CD4-positive, alpha-beta T cell treated with Interleukin-21 for 1 hour (primary cell): ENCODE results near the gene TCP11X1.
"Not testable (repeated sequence)": the region's sequence is repeated elsewhere in the genome, so short reads cannot be mapped to it uniquely, and the experiment has no call there.

Experiments
- DNase-seq: peaks from one replicate; pipeline ENCODE4 v3.0.0-alpha.2; 2020

TCP11X1 gene

DNA sequence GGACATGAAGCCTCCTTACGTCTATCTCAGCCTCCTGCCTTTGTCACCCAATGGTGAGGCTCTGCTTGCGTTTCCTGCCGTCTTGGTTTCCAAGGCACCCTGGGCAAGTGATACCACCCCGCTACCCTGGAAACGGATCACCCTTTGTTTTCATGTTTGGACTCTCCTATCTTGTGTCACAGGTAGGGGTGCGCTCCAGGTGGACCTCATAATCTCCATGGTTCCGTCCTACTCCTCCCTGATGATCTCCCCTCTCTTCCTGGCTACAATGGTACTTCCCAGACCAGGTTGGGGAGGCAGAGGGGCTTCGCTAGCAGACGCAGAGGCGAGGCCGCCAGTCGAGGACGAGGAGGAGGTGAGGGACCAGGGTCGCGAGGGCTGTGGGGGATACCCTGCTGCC, at the start of gene TCP11X1:
Gene TCP11X1, plus strand, starts transcription at position 316 of the 400 bp plus-strand sequence.
- not testable (repeated sequence) for DNase-seq

DNA sequence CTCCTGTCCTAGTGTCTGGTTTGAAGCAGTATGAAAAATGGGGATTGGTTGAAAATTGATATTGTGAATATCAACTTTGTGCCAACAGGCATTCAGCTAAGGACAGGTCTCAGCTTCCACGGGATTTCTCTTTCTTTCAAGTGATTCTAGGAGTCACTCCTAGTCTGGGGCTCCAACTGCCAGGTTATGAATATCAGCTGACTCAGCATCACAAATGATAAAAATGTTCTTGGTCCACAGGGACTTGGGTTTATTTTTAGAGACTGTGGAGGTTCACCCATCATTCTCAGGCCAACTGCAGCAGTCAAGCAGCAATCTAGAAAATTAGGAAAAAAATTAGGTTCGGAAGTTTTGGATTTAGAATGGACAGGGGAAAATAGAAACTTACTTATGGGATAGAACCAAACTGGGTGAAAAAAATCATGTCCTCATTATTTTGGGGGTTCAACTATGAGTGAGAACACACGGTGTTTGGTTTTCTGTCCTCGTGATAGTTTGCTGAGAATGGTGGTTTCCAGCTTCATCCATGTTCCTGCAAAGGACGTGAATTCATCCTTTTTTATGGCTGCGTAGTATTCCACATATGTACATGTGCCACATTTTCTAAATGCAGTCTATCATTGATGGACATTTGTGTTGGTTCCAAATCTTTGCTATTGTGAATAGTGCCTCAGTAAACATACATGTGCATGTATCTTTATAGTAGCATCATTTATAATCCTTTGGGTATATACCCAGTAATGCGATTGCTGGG, 29.0 kb upstream of the TCP11X1 start:
- DNase-seq = no peak

DNA sequence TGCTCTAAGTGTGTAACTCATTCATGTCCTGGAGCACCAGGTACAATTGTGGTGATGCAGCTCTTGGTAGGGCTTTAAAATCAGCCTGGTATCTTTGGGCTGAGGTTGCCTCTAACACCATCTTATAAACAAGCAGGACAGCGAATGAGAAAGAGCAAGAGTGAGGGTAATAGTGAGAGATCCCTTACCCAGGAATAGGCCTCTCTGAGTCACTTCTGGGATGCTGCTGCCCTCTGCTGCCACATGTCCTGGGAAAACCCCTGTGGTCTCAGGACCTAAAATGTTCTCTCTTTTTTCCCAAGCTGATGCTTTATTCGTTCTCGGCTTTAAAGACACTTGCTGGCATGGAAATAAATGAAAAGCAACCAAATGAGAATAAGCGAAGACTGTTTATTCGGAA, 7.2 kb upstream of the TCP11X1 start:
- DNase-seq = not testable (repeated sequence)

DNA sequence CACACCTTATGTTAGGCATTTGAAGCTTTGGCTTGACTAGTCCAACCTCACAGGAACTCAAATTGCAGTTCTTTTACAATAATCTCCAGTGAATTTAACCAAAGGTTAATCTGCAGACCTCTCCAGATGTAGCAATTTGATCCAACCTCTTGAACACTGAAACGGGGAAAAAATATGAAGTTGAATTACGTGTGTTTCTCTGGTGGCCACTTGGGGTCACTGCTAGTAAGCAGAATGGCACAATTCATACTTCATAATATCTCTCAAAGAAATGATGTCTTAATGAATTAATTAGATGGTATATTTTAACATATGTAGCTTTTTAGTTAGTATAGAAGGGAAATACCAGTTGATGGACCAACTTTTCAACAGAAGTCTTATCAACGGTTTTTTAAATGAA, 1.4 kb downstream of the TCP11X1 start:
- not testable (repeated sequence) for DNase-seq

DNA sequence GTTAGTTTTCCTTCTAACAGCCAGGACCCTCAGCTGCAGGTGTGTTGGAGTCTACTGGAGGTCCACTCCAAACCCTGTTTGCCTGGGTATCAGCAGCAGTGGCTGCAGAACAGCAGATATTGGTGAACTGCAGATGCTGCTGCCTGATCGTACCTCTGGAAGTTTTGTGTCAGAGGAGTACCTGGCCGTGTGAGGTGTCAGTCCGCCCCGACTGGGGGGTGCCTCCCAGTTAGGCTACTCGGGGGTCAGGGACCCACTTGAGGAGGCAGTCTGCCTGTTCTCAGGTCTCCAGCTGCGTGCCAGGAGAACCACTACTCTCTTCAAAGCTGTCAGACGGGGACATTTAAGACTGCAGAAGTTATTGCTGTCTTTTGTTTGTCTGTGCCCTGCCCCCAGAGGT, 20.6 kb downstream of the TCP11X1 start:
- not testable (repeated sequence) for DNase-seq

DNA sequence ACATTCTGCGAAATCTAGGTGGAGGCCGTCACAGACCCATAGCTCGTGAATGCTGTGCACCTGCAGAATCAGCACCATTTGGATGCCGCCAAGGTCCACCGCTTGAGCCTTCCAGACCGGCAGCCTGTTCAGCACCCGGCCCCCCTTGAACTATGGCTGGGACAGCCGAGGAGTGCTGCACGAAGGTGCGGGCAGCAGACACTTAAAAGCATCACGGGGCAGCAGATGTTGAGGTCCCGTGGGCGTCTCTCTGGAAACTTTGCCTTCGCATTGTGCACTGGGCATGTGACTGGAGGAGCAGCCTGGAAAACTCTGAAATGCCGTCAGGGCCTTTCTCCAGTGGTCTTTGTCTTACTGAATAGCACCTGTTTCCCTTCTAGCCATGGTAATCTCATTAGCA, 25.2 kb downstream of the TCP11X1 start:
- not testable (repeated sequence) for DNase-seq

DNA sequence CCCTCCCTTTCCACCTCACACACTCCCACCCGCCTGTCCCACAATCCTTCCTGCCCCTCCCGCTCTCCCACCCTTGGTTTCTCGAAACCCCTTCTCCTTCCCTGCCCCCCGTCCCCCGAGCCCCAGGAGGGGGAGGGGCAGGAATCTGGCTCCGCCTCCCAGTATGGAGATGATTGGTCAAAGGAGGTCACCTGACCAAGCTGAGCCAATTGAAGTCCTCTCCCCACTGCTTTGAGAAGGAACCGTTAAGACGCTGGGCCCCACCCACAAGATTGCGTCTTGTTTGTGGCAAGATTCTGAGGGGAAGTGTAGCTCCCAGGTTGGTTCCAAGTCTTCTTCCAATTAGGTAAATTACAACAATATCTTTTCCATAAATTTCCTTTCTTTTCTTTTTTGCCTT, 31.8 kb downstream of the TCP11X1 start, which contains the start of gene NXF2:
Gene NXF2, plus strand, starts transcription at position 275 of the 400 bp plus-strand sequence. CDS start 59,912 bp downstream, outside the sequence.
- not testable (repeated sequence) for DNase-seq

DNA sequence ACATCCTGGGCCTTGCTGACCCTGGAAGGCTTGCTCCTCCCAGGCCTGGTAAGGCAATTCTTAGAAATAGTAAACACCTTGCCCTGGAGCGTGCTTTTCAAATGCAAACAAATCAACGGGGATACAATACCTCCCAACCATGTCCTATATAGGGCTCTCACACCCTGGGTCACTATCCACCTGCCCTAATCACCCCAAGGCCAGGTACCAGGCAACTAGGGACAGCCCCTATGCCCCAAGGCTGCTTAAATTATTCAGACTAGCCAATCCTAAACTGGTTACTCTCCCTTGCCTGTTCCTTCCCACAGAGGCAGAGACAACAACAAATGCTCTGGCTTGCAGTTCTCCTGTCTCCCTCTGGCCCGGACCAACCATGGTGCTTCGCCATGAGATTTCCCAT, 57.1 kb downstream of the TCP11X1 start:
- not testable (repeated sequence) for DNase-seq
